Activated CD8-positive, alpha-beta memory T cell treated with anti-CD3 and anti-CD28 coated beads, Interleukin-2, amount 10 ng/mL, durations not matched to agents 7 days and 5 days (primary cell): Measurements from ENCODE around the gene OTOGL. TPM values are rescaled to one million over a fixed set of nuclear protein-coding genes. Genes with fewer than 3 reads are reported as not detected.
"Not testable (repeated sequence)": the region's sequence is repeated elsewhere in the genome, so short reads cannot be mapped to it uniquely, and the experiment has no call there.

Source experiments
- ATAC-seq: fragments of 150-1000 bp; cut with Tn5 transposase; one replicate; pipeline ENCODE4 v1.10.0; 2021; ENCODE audit warnings: moderate library complexity
- CTCF ChIA-PET: fragments of 350-600 bp; sonication (Branson Sonifier 250); formaldehyde crosslinking; loops from one replicate; lab custom pipeline; 2021; ENCODE audit warnings: antibody characterized with exemption; lab: Charles Lee
- DNase-seq: peaks from one replicate; pipeline ENCODE4 v3.0.0-alpha.2; 2020
- H3K27ac Mint-ChIP-seq: one replicate; pipeline ENCODE4 v1.8.0; 2021; ENCODE audit warnings: mild to moderate bottlenecking, mixed read lengths
- H3K27me3 Mint-ChIP-seq: one replicate; pipeline ENCODE4 v1.8.0; 2021; ENCODE audit warnings: mixed read lengths
- H3K36me3 Mint-ChIP-seq: one replicate; pipeline ENCODE4 v1.8.0; 2021; ENCODE audit warnings: mild to moderate bottlenecking, mixed read lengths
- H3K4me1 Mint-ChIP-seq: one replicate; pipeline ENCODE4 v1.8.0; 2021; ENCODE audit warnings: mixed read lengths
- H3K4me3 Mint-ChIP-seq: one replicate; pipeline ENCODE4 v1.8.0; 2021; ENCODE audit warnings: mild to moderate bottlenecking, moderate library complexity, mixed read lengths
- H3K9me3 Mint-ChIP-seq: one replicate; pipeline ENCODE4 v1.8.0; 2022; ENCODE audit warnings: low read depth, mixed read lengths
- total RNA-seq, 2 experiments: library from RNA; stranded (reverse); gene quantifications; one replicate each; pipeline ENCODE4 v1.2.3, GENCODE V29; 2021

Gene OTOGL, protein sequence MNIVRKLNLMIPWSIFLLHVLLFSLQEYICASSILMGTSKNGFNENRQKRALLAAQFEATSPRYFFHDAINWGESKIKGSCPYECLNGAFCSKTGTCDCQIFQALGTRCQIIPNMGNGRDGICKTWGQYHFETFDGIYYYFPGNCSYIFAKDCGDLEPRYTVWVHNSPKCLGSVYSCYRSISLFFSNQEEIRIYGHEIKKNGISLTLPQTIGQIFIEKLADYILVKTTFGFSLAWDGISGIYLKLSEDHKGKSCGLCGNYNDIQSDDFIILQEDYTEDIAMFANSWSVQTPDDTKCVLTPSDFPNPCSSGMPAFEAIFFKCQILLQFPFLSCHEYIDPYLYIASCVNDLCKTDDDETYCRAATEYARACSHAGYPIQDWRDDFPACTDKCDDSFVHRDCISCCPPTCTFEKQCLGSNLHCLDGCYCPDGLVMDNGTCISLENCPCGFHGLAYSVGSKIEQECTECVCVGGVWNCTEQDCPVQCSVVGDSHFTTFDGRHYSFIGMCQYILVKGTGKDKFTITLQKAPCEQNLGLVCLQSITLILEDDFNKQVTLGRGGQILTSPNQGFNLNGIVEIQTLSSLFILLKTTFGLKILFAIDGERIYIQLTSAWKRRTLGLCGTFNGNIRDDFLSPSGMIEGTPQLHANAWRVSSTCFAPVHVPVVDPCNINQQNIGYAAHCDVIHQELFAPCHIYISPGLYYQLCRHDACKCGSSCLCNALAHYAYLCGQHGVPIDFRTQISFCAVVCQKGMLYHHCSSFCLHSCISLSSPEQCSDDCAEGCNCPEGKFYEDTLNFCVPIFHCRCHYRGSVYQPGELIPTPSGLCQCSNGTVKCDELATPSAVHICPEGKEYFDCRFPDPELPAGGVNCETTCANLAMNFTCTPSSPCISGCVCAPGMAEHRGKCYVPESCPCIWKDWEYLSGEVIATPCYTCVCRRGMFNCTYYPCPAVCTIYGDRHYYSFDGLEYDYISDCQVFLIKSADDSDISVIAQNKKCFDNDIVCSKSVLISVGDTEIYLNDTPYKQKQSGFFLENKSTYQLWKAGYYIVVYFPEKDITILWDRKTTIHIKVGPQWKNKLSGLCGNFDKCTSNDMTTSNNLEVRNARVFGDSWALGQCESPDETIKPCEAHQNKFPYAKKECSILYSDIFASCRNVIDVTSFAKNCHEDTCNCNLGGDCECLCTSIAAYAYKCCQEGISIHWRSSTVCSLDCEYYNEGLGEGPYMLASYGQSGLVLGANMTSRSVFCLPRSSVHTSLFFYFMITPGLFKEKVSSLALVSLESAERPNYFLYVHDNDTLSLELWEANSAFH (N-terminal part only)
- not detected for total RNA-seq

GRCh38 chr12:80099259-80099658, at the start of gene OTOGL:
Gene OTOGL, plus strand, starts transcription at chr12:80099537. Its CDS starts 109,895 bp downstream, at chr12:80209432.
- CTCF ChIA-PET, result no interaction called here
- no peak for ATAC-seq
- Mint-ChIP-seq H3K4me3 (no peak within 1 kb of the TSS), H3K27ac (no peak within 1 kb of the TSS), H3K36me3 (no peaks in the 10 kb centered on the region), H3K27me3 (no peaks in the 10 kb centered on the region), H3K9me3 (no peaks in the 10 kb centered on the region), H3K4me1 (no peaks in the 10 kb centered on the region)
- no peak for DNase-seq

- DNase-seq, result no peak
- H3K27ac Mint-ChIP-seq, result no peak overlapping the region
- H3K4me1 Mint-ChIP-seq, result no peaks in the 10 kb centered on the region
- H3K27me3 Mint-ChIP-seq, result peaks cover 11% of the 10 kb centered on the region
- CTCF ChIA-PET, result no interaction called here
- no peaks in the 10 kb centered on the region for H3K36me3 Mint-ChIP-seq
- no peaks in the 10 kb centered on the region for H3K9me3 Mint-ChIP-seq
- no peak overlapping the region for H3K4me3 Mint-ChIP-seq
- no peak for ATAC-seq
Observed at GRCh38 chr12:80050236-80050635, 49.1 kb upstream of the OTOGL start.

GRCh38 chr12:80053051-80053790, 46.1 kb upstream of the OTOGL start:
- ATAC-seq, result no peak
- no peaks in the 10 kb centered on the region for H3K4me1 Mint-ChIP-seq
- no peak for DNase-seq
- H3K9me3 Mint-ChIP-seq, result no peaks in the 10 kb centered on the region
- H3K36me3 Mint-ChIP-seq, result no peaks in the 10 kb centered on the region
- H3K4me3 Mint-ChIP-seq, result no peak overlapping the region
- peaks cover 5% of the 10 kb centered on the region for H3K27me3 Mint-ChIP-seq
- CTCF ChIA-PET, result interaction anchor here (0.6 kb wide), 1 partner anchor 21 kb away, joined by 3 read pairs; no protein-coding TSS in a partner anchor
- H3K27ac Mint-ChIP-seq, result no peak overlapping the region

- Mint-ChIP-seq H3K4me3 (no peak overlapping the region), H3K27ac (no peak overlapping the region), H3K27me3 (no peaks in the 10 kb centered on the region), H3K9me3 (no peaks in the 10 kb centered on the region), H3K4me1 (no peaks in the 10 kb centered on the region), H3K36me3 (no peaks in the 10 kb centered on the region)
- DNase-seq (no peak), ATAC-seq (no peak)
- CTCF ChIA-PET, result no interaction called here
Observed at GRCh38 chr12:80056232-80056631, 43.1 kb upstream of the OTOGL start.

DNA sequence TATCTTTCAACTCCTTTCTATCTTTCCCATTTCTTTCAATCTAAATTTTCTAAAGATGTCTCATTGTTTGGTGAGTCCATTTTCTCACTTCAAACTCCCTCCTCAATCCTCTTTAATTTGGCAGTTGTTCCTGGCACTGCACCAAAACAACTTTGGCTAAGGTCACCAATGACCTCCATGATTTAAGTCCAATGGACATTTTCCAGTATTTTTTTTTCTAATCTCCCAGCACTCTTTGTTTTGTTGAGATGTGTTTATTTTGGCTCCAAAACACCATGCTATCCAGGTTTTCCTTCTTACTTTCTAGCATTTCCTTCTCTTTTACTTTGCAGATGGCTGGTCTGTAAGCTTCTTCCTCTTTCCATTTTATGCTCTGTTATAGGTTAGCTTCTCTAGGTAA, 42.5 kb upstream of the OTOGL start:
- no peaks in the 10 kb centered on the region for H3K4me1 Mint-ChIP-seq
- H3K27ac Mint-ChIP-seq, result no peak overlapping the region
- H3K4me3 Mint-ChIP-seq, result no peak overlapping the region
- CTCF ChIA-PET, result no interaction called here
- DNase-seq (no peak), ATAC-seq (no peak)
- no peaks in the 10 kb centered on the region for H3K27me3 Mint-ChIP-seq
- no peaks in the 10 kb centered on the region for H3K9me3 Mint-ChIP-seq
- H3K36me3 Mint-ChIP-seq, result no peaks in the 10 kb centered on the region

GRCh38 chr12:80058586-80058985, 40.8 kb upstream of the OTOGL start:
- no peak for ATAC-seq
- CTCF ChIA-PET, result no interaction called here
- H3K36me3 Mint-ChIP-seq, result no peaks in the 10 kb centered on the region

DNA sequence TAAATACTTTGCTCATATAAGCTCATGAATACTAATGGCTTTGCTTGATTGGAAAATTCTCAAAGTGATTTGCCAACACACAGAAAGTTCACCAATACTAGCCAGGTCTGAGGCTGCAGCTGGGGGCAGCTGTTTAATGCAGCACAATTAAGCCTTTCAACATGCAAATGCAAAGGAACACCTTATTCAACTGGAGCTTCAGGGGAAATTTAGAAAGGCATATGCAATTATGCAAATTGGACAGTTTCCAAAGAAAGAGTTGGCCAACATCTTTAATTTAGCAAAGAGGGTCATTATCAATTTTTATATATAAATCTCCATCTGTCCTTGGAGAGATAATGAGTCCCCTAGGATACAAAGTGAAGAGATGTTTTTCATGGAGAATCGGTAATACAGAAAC, 40.2 kb upstream of the OTOGL start:
- Mint-ChIP-seq H3K36me3 (no peaks in the 10 kb centered on the region), H3K4me3 (no peak overlapping the region), H3K27ac (no peak overlapping the region), H3K9me3 (no peaks in the 10 kb centered on the region), H3K27me3 (no peaks in the 10 kb centered on the region), H3K4me1 (no peaks in the 10 kb centered on the region)
- ATAC-seq, result no peak
- CTCF ChIA-PET, result no interaction called here
- no peak for DNase-seq

More at GRCh38 chr12:80058586-80058985, 40.8 kb upstream of the OTOGL start:
- no peak for DNase-seq
- no peaks in the 10 kb centered on the region for H3K4me1 Mint-ChIP-seq
- no peaks in the 10 kb centered on the region for H3K27me3 Mint-ChIP-seq
- H3K27ac Mint-ChIP-seq, result no peak overlapping the region
- H3K9me3 Mint-ChIP-seq, result no peaks in the 10 kb centered on the region
- H3K4me3 Mint-ChIP-seq, result no peak overlapping the region

DNA sequence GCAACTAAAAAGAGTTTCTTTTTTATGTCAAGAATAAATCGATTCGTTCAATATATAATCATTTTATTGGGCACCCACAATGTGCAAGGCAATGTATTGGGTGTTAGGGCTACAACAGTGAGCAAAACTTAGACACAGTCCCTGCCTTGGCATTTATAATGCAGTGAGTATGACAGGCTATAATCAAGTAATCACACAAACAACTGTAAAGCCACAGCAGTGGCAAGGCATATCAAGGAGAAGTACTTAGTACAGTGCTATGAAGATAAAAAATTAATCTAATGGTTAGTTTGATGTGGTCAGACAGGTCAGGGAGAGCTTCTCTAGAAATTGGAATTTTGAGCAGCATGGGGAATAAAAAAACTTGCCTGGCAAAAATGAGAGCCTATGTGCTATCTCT, 39.5 kb upstream of the OTOGL start:
- Mint-ChIP-seq H3K9me3 (no peaks in the 10 kb centered on the region), H3K27ac (no peak overlapping the region), H3K4me1 (no peaks in the 10 kb centered on the region), H3K27me3 (no peaks in the 10 kb centered on the region), H3K36me3 (no peaks in the 10 kb centered on the region), H3K4me3 (no peak overlapping the region)
- ATAC-seq (no peak), DNase-seq (no peak)
- CTCF ChIA-PET, result no interaction called here

GRCh38 chr12:80064269-80064668, 35.1 kb upstream of the OTOGL start:
- DNase-seq, result no peak
- CTCF ChIA-PET, result no interaction called here
- no peak overlapping the region for H3K27ac Mint-ChIP-seq
- H3K4me3 Mint-ChIP-seq, result no peak overlapping the region
- H3K27me3 Mint-ChIP-seq, result no peaks in the 10 kb centered on the region
- no peaks in the 10 kb centered on the region for H3K36me3 Mint-ChIP-seq
- no peaks in the 10 kb centered on the region for H3K9me3 Mint-ChIP-seq
- ATAC-seq, result no peak
- H3K4me1 Mint-ChIP-seq, result no peaks in the 10 kb centered on the region

- CTCF ChIA-PET, result no interaction called here
- no peaks in the 10 kb centered on the region for H3K4me1 Mint-ChIP-seq
- H3K4me3 Mint-ChIP-seq, result no peak overlapping the region
- H3K27ac Mint-ChIP-seq, result no peak overlapping the region
- no peaks in the 10 kb centered on the region for H3K9me3 Mint-ChIP-seq
- no peak for ATAC-seq
- H3K27me3 Mint-ChIP-seq, result no peaks in the 10 kb centered on the region
- no peak for DNase-seq
- H3K36me3 Mint-ChIP-seq, result no peaks in the 10 kb centered on the region
Observed at GRCh38 chr12:80064951-80065350, 34.4 kb upstream of the OTOGL start.

DNA sequence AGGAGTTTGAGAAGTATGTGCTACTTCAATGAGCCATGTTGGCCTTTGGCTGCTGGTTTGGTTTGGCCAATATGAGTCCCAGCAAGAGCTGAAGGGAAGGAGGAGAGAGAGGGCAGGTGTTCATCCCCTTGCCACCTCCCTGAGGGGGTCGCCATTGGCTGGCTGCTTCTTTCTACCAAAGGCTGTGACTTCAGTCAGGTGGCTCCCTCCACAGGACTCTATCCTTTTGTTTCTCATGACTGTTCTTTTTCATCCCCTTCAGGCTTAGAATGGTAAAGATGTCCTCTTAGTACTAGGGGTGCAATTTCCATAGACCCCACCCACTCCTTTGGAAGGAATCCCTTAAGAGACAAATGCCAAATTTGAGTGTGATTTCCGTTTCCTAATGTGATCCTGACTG, 31.2 kb upstream of the OTOGL start:
- H3K4me3 Mint-ChIP-seq, result no peak overlapping the region
- ATAC-seq, result no peak
- no peak overlapping the region for H3K27ac Mint-ChIP-seq
- H3K36me3 Mint-ChIP-seq, result no peaks in the 10 kb centered on the region
- DNase-seq, result no peak
- CTCF ChIA-PET, result no interaction called here
- no peaks in the 10 kb centered on the region for H3K4me1 Mint-ChIP-seq
- no peaks in the 10 kb centered on the region for H3K9me3 Mint-ChIP-seq
- H3K27me3 Mint-ChIP-seq, result no peaks in the 10 kb centered on the region

- H3K9me3 Mint-ChIP-seq, H3K36me3 Mint-ChIP-seq, H3K27me3 Mint-ChIP-seq, H3K4me3 Mint-ChIP-seq, CTCF ChIA-PET, H3K27ac Mint-ChIP-seq: not testable (repeated sequence)
- peak; percentile 83 for ATAC-seq
- peaks cover 22% of the 10 kb centered on the region for H3K4me1 Mint-ChIP-seq
- peak; percentile 77 for DNase-seq
Observed at GRCh38 chr12:80083892-80084614, 15.3 kb upstream of the OTOGL start.
